IPS-15b (cell line): ENCODE data around the gene SOS1.

Experiments
- H3K27me3 ChIP-seq: one replicate; pipeline ENCODE4 v1.6.1; 2013; ENCODE audit warnings: low read length; ENCODE audit not compliant: control insufficient read depth, insufficient read depth
- H3K36me3 ChIP-seq: one replicate; pipeline ENCODE4 v1.6.1; 2013; ENCODE audit warnings: low read length; ENCODE audit not compliant: control insufficient read depth, insufficient read depth
- H3K4me1 ChIP-seq: one replicate; pipeline ENCODE4 v1.6.1; 2013; ENCODE audit warnings: mild to moderate bottlenecking, low read length; ENCODE audit not compliant: control insufficient read depth, insufficient read depth
- H3K4me3 ChIP-seq: one replicate; pipeline ENCODE4 v1.5.1; 2013; ENCODE audit warnings: low read depth, low read length
- H3K9ac ChIP-seq: one replicate; pipeline ENCODE4 v1.6.1; 2013; ENCODE audit warnings: low read depth, mild to moderate bottlenecking, low read length
- H3K9me3 ChIP-seq: one replicate; pipeline ENCODE4 v1.6.1; 2013; ENCODE audit warnings: mild to moderate bottlenecking, low read length; ENCODE audit not compliant: control insufficient read depth, insufficient read depth

SOS1 gene

DNA sequence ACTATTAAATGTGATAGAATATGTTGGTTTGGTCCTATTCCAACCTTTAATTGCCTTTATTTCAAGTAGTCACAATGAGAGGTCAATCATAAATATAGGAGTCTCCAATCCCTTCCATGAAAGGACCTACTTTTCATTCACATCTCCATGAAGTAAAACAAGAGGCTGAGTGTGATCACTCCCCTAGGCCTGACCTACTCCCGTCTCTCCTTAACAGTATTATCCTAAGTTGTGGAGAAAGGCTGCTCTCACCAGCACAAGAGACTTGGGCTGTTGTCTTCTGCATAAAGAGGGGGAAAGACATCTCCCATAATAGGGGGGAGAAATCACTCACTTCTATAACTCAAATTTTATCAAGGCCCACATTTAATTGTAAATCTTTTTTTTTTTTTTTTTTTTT is 105.4 kb downstream of the SOS1 start:
- no peaks in the 10 kb centered on the region for H3K27me3 ChIP-seq
- no peak overlapping the region for H3K9ac ChIP-seq
- no peaks in the 10 kb centered on the region for H3K36me3 ChIP-seq
- no peaks in the 10 kb centered on the region for H3K9me3 ChIP-seq
- no peak overlapping the region for H3K4me3 ChIP-seq
- H3K4me1 ChIP-seq, result peaks cover 8% of the 10 kb centered on the region

GRCh38 chr2:39013871-39014270 is 107.0 kb downstream of the SOS1 start:
- no peaks in the 10 kb centered on the region for H3K27me3 ChIP-seq
- no peak overlapping the region for H3K9ac ChIP-seq
- no peaks in the 10 kb centered on the region for H3K9me3 ChIP-seq
- no peak overlapping the region for H3K4me3 ChIP-seq
- peaks cover 4% of the 10 kb centered on the region for H3K4me1 ChIP-seq
- H3K36me3 ChIP-seq, result no peaks in the 10 kb centered on the region

- H3K27me3 ChIP-seq, result no peaks in the 10 kb centered on the region
- H3K4me3 ChIP-seq, result no peak overlapping the region
- peaks cover 5% of the 10 kb centered on the region for H3K4me1 ChIP-seq
- no peak overlapping the region for H3K9ac ChIP-seq
- no peaks in the 10 kb centered on the region for H3K36me3 ChIP-seq
- H3K9me3 ChIP-seq, result no peaks in the 10 kb centered on the region
Measured at GRCh38 chr2:39008665-39009064, 112.2 kb downstream of the SOS1 start.

GRCh38 chr2:39007875-39008504 is 112.9 kb downstream of the SOS1 start:
- Histone ChIP-seq H3K9ac (no peak overlapping the region), H3K4me1 (peaks cover 5% of the 10 kb centered on the region), H3K36me3 (no peaks in the 10 kb centered on the region), H3K27me3 (no peaks in the 10 kb centered on the region), H3K9me3 (no peaks in the 10 kb centered on the region), H3K4me3 (no peak overlapping the region)

- Histone ChIP-seq H3K4me3 (no peak overlapping the region), H3K27me3 (no peaks in the 10 kb centered on the region), H3K36me3 (no peaks in the 10 kb centered on the region), H3K4me1 (peaks cover 10% of the 10 kb centered on the region), H3K9ac (no peak overlapping the region), H3K9me3 (no peaks in the 10 kb centered on the region)
Measured at GRCh38 chr2:39000552-39000951, 120.3 kb downstream of the SOS1 start.

DNA sequence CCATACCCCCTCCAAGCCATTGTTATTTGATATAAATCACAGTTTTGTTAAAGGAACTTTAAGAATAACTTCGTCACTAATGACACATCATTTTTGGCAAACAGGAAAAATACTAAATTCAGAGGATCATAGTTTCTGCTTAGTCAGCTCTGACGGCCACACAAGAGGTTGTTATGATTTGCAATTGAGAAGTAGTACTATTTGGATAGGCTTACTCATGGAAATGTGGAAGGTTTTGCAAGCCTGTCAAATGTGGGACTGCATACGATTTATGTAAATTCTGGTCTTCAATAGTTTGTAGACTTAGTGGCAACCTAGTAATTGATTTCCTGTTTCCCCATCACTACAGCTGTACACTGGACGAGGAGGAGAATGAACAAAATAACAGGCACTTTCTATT is 123.1 kb downstream of the SOS1 start:
- H3K9ac ChIP-seq, result no peak overlapping the region
- no peaks in the 10 kb centered on the region for H3K9me3 ChIP-seq
- H3K36me3 ChIP-seq, result no peaks in the 10 kb centered on the region
- H3K27me3 ChIP-seq, result no peaks in the 10 kb centered on the region
- no peak overlapping the region for H3K4me3 ChIP-seq
- peaks cover 10% of the 10 kb centered on the region for H3K4me1 ChIP-seq

- H3K4me3 ChIP-seq, result no peak overlapping the region
- H3K4me1 ChIP-seq, result no peaks in the 10 kb centered on the region
- no peaks in the 10 kb centered on the region for H3K9me3 ChIP-seq
- H3K9ac ChIP-seq, result no peak overlapping the region
- no peaks in the 10 kb centered on the region for H3K27me3 ChIP-seq
- no peaks in the 10 kb centered on the region for H3K36me3 ChIP-seq
Measured at GRCh38 chr2:38991899-38992298, 129.0 kb downstream of the SOS1 start.

DNA sequence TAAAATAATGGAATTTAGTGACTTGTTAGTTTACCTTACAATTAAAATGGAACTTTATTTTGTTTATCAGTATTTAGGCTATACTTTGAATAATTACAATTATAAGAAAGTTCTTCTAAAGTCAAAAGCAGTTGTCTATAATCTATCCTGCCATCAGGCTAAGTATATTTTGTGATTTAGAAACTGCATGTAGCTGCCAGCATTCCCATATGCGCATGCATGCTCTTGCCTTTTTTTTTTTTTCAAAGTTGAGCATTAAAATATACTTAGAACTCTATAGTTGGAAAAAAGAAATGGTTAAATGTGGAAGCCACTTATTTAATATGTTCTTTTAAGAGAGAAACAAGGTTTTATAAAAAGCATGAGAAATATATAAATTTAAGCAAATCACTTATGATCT is 132.1 kb downstream of the SOS1 start:
- Histone ChIP-seq H3K9ac (no peak overlapping the region), H3K27me3 (no peaks in the 10 kb centered on the region), H3K4me3 (no peak overlapping the region), H3K9me3 (no peaks in the 10 kb centered on the region), H3K4me1 (no peaks in the 10 kb centered on the region), H3K36me3 (peaks cover 5% of the 10 kb centered on the region)

GRCh38 chr2:38982498-38982897 is 138.4 kb downstream of the SOS1 start:
- H3K27me3 ChIP-seq, result no peaks in the 10 kb centered on the region
- H3K4me3 ChIP-seq, result no peak overlapping the region
- H3K36me3 ChIP-seq, result peaks cover 5% of the 10 kb centered on the region
- no peaks in the 10 kb centered on the region for H3K4me1 ChIP-seq
- H3K9me3 ChIP-seq, result no peaks in the 10 kb centered on the region
- H3K9ac ChIP-seq, result no peak overlapping the region

DNA sequence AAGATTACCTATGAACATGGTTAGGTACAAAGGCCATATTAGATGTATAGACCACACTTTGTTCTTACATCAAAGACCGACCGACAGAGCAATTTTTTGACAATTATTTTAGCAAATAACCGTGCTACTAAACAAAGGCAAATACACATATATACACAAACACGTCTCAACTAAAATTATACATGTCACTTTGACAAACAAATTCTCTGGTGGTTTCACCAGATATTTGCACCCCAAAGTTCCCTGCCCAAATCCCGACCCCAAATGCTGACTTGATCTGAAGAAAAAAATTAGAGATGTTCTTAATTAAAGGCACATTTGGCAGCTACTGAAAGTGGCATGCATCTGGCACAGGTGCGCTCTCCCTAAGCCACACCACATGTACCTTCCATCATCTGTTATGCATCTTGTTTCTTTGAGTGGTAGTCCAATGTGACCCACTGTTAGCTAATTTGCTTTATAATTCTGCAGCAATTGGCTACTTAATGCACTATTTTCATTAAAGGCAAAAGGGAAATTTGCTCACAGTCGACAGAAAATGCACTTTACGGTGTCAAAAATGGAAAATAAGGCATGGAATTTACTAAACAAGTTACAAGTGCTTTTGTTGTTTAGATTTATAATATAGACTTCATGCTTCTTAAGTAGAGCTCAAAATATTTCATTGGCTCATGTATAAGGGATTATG is 139.0 kb downstream of the SOS1 start:
- no peaks in the 10 kb centered on the region for H3K27me3 ChIP-seq
- no peak overlapping the region for H3K4me3 ChIP-seq
- no peaks in the 10 kb centered on the region for H3K4me1 ChIP-seq
- no peak overlapping the region for H3K9ac ChIP-seq
- H3K9me3 ChIP-seq, result no peaks in the 10 kb centered on the region
- peaks cover 5% of the 10 kb centered on the region for H3K36me3 ChIP-seq

- no peaks in the 10 kb centered on the region for H3K9me3 ChIP-seq
- no peak overlapping the region for H3K4me3 ChIP-seq
- H3K36me3 ChIP-seq, result peaks cover 5% of the 10 kb centered on the region
- no peak overlapping the region for H3K9ac ChIP-seq
- no peaks in the 10 kb centered on the region for H3K4me1 ChIP-seq
- H3K27me3 ChIP-seq, result no peaks in the 10 kb centered on the region
Measured at GRCh38 chr2:38981003-38981669, 139.7 kb downstream of the SOS1 start.

DNA sequence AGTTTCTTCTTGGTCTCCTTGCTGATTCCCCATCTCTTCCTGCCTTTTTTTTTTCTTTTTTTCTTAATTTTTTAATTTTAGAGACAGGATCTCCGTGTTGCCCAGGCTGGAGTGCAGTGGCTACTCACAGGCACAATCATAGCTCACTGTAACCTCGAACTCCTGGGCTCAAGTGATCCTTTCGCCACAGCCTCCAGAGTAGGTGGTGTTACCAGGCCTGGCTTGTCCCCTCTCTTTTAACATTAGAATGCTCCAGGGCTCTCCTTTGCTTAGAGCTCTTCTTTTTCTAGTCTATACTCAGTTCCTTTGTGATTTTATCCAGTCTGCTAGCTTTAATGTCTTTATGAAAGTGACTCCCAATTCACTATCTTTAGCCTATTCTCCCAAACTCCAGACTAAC is 141.9 kb downstream of the SOS1 start:
- no peaks in the 10 kb centered on the region for H3K9me3 ChIP-seq
- H3K4me1 ChIP-seq, result no peaks in the 10 kb centered on the region
- H3K27me3 ChIP-seq, result no peaks in the 10 kb centered on the region
- H3K4me3 ChIP-seq, result no peak overlapping the region
- no peak overlapping the region for H3K9ac ChIP-seq
- no peaks in the 10 kb centered on the region for H3K36me3 ChIP-seq
